Fibroblast of skin of right quadriceps (primary cell): ENCODE measurements around the gene TCF21.
"Not testable (repeated sequence)": the region's sequence is repeated elsewhere in the genome, so short reads cannot be mapped to it uniquely, and the experiment has no call there.

Experiments used
- DNase-seq: peaks from one replicate; pipeline ENCODE4 v3.0.0-alpha.2; 2013

TCF21 gene

DNA sequence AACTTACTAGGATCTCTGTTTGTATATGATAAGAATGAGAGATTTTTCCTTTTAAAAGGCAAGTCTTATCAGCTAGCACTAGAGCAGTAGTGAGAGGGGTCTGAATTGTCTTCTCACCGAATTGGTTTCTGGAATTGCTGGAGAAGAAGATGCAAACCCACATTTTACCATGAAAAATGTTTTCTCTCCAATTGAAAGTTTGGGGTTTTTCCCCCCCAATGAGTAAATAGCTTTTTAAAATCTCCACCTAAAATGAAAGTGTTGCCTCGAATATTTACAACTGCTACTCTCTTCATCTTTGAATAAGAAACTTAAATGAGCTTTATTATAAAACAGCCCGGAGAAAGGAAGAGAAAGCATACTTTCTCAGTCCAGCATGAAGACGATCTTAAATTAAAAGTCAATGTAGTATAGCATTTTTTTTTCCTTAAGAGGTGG, 1.8 kb downstream of the TCF21 start:
- no peak for DNase-seq

DNA sequence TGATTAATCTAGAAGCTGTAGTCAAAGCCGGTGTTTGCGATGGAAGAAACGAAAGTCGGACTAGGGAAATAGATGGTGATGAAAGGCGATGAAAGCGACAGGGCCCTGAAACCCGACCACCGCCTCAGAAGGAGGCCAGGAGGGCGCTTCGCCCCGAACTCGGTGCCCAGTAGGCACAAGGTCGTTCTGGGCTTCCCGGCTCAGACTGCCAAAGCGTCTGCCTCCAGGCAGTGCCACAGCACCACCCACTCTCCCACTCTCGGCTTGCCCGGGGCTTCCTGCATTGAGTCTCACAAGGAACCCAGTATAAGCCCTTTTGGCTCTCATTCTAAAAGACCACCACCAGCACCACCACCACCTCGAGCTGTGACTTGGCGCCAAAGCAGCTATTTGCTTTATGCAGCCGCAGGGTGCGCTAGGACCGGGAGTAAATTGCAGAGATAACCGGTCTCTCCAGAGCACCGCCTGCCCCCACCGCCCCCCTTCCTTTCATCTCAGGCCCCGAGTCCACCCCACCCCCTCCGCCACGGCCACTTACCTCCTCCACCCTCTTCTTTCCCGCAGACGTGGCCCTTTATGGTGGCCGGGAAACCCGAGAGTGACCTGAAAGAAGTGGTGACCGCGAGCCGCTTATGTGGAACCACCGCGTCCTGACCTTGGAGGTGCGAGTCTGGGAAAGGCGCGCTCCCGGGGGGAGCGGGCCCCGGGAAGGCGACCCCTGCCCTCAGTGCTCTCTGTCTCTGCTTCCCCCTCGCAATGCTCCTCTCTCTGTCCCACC, 2.4 kb downstream of the TCF21 start:
- DNase-seq = no peak

DNA sequence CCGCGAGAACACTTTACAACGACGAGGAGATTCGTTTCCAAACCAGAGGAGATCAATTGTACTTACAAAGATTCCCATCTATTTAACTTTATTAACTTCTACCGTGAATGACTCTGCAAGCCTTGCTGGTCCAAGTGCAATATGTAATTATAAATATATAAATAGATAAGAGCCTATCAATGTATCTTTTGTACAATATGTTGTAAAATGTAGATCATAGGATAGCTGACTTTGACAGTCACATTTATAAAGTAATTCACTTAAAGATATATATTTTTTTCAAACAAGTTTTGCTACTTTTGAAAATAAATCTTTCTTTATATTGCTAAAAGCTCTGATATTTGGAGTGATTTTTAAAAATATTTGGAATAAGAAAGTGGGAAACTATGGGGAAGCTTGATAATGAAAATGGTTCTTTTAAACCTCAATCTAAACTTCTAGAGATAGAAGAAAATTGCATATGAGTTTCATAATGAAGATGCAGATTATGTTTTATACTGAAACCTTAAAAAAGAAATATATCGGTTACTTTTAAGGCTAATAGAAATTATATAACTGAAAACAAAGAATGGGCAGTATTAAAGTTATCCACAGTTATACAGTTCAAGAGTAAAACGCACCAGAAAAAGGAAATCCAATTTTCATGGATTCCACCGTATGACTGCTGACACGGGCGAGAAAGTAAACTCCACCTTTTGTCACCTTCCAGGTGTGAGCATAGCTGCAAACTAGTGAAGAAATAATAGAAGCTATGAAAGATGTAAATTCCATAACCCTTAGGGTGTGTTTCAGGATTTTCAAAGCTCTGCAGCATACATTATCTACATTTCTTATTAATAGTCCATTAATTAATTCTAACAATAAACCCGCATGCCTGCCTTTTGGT, 3.3 kb downstream of the TCF21 start:
- DNase-seq = no peak

DNA sequence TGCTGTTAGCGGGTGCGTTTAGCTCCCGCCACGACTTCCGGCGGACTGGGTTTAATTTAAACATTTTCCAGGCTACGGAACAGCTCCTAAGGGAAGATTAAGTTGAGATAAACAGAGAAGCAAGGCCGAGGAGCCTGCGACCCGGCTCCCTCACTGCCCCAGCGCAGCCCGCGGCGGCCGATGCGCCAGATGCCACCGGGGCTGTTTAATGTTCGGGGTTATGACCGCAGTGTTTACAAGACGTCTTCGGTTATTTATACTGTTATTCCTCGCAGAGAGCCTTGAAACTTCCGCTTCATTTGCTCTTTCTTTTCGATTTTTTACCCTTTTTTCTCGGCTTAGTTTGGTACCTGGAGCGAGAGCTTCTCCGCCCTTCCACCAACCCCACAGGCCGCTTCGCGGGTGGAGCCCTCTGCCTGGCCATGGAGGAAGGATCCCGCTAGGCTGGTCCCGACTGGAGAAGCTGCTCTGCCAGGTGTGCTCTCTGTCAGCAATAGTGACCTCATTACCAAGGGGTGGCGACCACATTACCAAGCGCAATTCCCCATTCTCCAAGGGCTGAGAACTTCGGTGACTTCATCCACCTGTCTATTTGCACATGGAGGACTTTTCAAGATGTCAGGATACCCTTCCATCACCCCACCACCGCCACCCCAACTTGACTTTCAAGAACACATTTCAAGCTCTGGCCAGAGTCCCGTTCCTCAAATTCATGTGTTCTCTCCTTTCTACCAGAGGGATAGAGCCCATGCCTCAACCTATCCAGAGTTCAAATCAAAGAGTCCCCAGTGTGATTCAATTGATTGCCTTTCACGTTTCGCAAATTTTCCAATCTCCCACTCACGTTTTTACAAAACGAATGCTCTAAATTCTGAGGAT, 4.1 kb downstream of the TCF21 start:
- DNase-seq = no peak

DNA sequence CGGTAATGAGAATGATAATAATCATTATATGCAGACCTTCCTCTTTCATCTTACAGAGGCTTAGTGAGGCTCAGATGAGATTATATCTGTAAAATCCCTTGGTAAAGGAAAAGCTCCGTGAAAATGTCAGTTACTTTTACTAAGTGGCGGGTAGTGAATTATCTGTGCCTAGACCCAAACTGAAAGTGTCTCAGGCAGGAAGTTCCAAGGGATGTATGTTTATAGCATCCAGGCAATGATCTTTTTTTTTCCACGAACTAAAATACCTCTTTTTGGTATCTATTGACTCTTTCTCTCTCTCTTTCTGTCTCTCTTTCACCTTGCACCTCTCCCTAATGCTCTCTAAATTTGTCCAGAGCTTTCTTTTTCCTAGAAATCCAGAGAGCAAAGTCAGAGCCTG, 5.0 kb downstream of the TCF21 start:
- DNase-seq = no peak

DNA sequence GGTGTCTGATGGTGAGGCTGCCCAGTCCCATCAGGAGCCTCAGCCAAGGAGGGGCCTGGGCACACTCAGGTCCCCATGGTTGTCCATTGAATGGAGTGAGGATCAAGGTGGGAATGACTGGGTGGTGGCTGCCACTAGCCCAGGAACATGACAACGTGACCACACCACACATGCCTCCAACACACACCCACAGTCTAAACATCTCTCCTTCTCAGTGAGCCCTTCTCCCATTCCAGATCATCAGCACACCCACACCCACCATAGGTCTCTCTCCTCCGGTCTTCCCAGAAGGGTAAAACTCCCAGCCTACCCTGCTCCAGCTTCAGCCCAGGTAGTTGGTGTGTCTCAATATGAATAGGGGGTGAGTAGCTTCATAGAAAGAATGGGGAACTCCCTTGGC, 5.5 kb downstream of the TCF21 start:
- no peak for DNase-seq

DNA sequence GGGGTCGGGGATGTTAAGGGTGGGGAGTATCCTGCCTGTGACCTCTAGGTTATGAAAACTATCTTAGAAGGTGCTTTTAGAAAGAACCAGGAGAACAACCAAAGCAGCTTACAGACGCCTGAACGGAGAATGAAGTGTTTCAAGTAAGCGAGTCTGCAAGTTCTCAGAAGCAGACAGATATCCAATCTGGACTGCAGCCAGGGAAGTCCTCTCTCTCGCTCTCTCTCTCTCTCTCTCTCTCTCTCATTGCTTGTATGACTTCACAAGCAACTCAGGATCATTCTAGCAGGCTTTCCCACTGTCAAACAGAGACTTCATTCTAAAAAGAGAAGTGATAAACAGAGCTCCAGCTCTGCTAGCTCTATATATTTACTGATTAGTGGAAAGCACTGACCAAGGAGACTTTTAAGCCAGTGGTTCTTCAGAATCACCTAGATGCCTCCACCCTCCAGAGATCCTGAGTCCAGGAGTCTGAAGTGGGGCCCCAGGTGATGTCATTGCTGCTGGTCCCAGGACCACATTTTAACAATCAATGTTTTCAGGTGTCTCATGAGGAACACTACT, 6.0 kb downstream of the TCF21 start:
- no peak for DNase-seq

DNA sequence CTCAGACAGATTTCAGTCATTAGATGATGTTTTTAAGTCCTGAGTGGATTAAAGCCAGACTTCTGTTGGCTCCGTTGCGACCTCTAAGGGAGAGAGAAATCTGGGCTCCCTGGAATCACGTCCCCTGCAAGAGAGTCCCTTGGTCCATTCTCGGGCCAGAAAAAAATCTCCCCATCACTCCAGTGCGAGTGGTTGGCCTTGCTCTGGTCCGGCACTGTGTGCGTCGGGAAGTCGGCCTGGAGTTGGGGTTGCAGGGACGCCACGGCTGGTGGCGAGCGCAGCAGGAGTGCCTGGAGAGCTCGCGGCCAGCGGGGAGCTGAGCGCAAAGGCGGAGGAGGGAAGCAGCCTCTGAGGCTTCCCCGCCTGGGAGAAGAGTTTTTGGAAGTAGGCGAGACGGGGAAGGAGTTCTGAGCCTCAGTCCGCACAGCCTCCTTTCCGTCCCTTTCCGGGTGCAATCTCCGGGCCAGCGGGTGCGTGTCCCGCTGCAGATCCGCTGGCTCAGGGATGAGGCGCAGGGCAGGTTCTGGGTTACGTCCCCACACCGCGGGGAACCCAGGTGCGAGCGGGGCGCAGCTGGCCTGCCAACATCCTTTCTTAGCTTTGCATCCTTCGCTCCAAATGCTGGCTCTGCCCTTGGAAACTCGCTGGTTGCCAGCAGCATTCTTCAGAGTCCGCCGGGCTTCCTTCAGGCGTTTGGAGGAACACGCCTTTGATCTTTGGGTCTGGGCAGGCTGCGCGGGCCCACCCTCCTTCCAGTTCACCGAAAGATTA, 6.8 kb downstream of the TCF21 start:
- DNase-seq = no peak

DNA sequence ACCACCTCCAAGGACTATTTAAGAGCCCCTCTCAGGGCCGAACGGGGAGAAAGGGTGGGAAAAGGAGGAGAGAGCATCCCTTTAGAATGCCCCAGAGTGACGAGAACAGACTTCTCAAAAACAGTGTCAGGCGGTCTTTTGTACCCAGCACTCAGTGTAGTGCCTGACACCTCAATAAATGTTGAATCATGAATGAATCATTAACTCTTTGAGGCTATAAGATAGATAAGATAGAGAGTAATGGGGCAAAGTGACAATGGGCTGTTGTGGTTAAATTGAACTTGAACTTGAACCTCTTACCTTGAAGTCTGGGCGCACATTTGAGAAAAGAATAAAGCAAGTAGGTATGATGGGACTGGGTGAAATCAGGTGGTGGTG, 7.4 kb downstream of the TCF21 start:
- no peak for DNase-seq

DNA sequence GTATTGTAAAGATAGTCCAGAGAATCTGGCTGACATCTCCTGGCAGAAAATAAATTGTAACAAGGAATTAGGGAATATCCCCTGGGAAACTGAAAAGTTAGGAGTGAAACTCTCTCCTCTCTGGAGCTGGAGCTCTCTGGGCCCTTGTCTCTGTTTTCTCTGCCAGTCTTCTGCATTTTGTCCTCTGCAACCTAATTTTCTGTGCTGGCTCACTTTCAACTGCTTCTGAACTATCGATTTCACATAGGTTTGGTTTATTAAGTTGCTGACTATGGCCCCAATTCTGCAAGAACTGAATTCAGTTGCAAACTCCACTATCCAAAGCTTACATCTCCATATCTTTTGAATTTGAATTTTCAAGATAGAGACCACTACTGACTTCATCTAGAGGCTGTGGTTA, 9.3 kb downstream of the TCF21 start:
- no peak for DNase-seq

DNA sequence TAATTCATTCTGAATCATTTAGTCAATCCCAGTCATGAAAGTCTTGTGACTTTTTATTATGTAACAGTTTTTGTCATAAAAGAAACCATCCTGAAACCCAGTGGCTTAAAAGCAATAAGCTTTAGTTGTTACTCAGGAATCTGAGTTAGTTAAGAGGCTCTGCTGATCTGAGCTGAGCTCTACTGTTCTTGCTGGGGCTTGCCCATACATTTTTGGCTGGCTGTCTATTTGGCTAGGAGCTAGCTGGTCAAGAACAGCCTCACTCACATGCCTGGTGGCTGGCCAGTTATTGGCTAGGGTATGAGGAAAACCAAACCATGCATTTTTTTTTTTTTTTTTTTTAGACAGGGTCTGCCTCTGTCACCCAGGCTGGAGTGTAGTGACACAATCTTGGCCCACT, 10.6 kb downstream of the TCF21 start:
- DNase-seq = no peak

DNA sequence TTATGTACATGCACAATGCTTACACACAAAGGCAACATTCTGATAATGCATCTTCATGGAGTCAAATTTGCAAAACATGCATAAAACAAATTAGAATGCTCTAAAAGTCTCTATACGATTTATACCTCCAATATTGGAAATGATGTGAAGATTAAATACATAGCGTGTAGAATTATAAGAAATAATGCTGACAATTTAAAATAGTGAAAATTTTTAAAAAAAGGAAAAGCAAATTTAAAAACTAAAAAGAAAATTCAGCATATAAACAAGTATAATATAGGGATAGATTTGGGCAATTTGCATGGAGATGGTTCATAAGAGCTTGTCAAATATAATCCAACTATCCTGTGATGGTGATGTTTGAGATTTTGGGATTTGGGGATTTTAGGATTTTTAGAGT, 14.9 kb downstream of the TCF21 start:
- no peak for DNase-seq

DNA sequence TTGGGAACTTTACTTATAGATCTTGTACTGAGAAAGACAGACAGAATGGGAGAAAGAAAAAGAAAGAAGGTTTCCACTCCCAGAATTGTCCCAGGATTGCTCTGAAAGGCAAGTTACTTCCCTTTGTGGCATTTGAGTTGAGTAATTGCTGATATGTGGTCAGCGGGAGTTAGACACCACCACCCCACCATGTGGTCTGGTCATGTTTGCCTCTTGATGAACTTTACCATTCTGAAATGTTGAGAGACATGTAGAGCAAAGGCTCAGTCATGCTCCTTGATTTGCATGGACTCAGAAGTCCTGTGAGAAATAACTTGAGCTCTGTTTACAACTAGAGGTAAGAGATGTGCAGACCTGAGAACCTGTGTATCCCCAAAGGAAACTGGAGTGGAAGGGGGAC, 17.1 kb downstream of the TCF21 start:
- DNase-seq = no peak

DNA sequence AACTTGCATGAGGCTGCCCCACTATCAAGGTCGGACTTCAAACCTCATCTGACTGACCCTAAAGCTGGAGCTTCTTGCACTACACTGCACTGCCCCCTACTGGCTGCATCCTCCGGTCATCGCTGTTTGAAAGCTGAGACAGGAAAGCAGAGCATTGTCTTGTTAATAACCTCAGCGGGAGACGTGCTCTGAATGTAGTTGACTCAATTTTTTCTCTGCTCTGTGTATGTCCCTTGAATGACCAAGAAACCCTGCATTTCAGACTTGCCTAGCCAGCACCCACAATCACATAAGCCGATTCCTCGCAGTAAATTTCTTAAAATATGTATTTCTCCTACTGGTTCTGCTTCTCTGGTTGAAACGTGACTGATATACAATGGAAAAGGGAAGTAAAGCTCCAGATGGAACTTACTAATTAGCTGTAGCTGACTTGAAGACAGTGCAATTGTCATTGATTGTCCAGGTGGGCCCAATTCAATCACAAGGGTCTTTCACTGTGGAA, 27.8 kb downstream of the TCF21 start:
- DNase-seq = peak; percentile 75

DNA sequence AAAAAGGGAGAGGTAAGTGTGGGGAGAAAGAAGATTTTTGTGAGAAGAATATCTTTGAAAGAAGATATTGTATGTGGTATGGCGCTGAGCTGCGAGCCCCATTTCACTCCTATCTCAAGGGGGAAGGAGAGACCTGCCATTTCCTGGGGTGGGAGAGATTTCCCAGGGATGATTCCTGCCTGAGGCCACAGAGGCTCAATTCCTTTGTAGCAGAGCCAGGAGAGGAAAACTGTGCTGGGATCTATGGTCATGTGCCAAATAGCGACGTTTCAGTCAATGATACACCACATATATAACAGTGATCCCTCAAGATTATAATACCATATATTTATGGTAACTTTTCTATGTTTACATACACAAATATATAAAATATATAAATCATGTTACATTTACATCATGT, 28.9 kb downstream of the TCF21 start:
- DNase-seq = no peak

DNA sequence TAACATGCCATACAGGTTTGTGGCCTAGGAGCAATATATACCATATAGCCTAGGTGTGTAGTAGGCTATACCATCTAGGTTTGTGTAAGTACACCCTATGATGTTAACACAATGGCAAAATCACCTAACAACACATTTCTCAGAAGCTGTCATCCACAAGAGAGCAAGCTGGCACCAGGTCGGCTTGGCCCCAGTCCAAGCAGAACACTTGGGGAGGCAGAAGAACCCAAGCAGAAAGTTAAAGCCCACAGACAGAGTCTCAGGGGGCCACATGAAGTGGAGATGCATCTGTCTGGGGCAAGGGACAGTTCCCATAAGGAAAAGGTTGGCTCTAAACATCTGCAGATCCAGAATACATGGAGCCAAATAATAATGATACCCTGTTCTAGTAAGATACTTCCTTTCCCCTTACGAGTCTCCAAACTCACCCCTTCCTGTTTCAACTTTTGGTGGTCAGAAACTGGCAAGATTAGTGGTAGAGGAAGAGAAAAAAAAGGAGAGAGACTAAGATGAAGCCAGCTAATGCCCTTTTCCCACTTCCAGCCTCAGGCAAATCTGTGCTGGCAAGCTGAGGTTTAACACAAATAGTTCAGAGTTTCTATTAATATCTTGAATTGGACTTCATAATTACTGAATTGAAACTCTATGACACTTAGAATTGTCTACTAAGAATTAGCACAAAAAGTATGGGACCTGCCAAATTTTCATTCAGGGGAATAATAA, 29.5 kb downstream of the TCF21 start:
- DNase-seq = no peak

DNA sequence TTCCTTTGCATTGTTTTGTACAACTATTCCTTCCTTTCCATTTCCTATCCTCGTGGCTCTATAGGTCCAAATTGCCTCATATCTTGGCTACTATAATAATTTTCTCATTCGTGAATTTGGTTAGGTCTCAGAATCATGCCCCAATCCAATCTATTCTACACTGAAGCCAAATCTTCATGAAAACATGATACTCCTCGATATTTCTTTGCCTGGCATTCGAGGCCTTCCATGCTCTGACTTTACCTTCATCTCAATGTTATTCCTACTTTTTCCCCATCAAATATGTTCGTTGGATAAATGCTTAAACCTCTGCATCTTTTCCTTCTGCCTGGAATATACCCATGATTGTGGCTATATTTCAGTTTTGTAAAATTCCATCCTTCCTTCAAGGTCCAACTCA, 30.4 kb downstream of the TCF21 start:
- no peak for DNase-seq

DNA sequence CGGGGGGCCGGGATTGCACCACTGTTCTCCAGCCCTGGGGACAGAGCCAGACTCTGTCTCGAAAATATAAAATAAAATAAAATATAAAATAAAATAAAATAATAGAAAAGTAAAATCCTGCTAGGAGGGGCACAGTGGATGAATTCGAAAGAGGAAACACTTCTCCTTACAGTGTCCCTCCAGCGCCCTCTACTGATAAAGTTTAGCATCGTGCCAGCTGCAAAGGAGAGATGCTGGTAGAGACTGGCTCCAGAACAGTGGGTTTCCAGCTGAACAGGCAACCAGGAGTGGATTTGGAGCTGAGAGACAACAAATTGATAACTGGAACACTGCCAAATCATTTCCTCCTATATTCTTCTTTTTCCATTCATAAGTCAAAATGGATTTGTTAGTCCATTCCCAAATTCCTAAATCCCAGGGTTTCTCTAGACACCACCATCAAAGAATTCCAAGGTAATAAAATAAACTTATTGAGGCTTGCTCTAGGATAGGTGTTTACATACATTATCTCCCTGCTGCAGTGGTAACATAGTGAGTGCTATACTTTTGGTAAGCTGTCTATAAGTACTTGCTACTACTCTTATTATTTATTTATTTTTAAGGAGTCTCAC, 32.4 kb downstream of the TCF21 start:
- DNase-seq = peak; percentile 71

DNA sequence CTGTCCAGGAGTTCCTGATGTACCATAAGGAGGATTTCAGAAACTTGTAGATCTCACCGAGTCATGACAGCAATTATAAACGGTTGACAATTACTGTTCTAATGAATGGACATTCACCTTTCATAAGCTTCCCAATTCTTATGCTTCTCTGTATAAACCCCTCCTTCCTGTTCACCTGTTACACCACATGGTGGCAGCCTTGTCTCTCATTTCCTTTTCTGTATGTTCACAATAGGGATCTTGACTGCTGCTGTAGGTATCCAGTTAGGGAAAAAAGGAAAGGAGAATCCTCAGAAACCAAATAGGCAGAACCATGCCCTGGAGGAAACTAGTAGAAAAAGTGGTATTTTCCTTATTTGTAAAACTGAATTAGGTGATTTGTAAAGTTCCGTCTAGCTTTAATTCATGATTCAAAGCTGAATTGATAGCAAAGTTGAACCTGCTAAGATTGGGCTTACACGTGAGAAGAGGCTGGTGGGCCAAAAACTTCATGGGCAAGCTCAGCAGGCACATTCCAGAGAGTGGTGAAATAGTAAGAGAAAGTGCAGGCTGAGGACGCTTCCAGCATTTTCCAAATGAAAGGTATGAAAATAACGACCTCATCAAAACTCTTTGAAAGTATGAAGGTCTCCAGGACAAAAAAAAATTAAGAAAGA, 35.2 kb downstream of the TCF21 start:
- peak; percentile 66 for DNase-seq

DNA sequence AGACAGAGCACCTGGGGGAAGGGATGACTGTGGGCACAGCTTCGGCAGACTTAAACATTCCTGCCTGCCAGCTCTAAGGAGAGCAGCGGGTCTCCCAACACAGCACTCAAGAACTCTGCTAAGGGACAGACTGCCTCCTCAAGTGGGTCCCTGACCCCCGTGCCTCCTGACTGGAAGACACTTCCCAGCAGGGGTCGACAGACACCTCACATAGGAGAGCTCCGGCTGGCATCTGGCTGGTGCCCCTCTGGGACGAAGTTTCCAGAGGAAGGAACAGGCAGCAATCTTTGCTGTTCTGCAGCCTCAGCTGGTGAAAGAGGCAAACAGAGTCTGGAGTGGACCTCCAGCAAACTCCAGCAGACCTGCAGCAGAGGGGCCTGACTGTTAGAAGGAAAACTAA, 42.3 kb downstream of the TCF21 start:
- DNase-seq = not testable (repeated sequence)
